ENCODE results near the gene SPATS2L. TPM values are rescaled to one million over a fixed set of nuclear protein-coding genes. Genes with fewer than 3 reads are reported as not detected.
A peak's percentile ranks its signal among the peaks of the same experiment; 100 is the strongest.

The SPATS2L gene
- total RNA-seq, 1 experiment from 2014 or later = 112 TPM

DNA sequence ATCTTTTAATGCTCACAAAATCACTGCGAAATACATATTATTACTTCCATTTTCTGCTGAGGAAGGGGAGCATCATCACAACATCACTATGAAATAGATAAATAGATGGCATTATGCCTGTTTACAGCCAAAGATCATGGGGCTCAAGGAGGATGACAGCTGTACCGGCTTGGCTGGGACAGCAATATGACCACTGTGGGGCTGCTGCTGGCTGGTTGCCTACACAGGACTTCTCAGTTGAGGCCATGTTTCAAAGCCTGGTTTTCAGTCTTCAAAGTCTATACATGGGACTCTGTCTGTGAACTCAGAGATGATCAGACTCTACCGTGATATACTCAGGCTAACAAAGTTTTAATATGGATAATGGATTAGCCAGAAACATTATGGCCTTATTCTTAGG, 58.7 kb downstream of the SPATS2L start:
- TF ChIP-seq KAT7 (CRISPR knock-in tag; IDR thresholded peaks at IDR 0.05; ENCODE audit: borderline replicate concordance) (no peak), ZNF396 (CRISPR knock-in tag; IDR thresholded peaks at IDR 0.05; ENCODE audit: borderline replicate concordance) (no peak)
- TF ChIP-seq, protein P1, sequence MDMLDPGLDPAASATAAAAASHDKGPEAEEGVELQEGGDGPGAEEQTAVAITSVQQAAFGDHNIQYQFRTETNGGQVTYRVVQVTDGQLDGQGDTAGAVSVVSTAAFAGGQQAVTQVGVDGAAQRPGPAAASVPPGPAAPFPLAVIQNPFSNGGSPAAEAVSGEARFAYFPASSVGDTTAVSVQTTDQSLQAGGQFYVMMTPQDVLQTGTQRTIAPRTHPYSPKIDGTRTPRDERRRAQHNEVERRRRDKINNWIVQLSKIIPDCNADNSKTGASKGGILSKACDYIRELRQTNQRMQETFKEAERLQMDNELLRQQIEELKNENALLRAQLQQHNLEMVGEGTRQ (CRISPR knock-in tag; IDR thresholded peaks at IDR 0.05) = no peak
- no peaks in the 10 kb centered on the region; the same call in 1 of the 2 replicates for H3K36me3 Mint-ChIP-seq
- no peak overlapping the region for H3K4me3 Mint-ChIP-seq
- DNase-seq (ENCODE audit: low spot score) (no peak), ATAC-seq (no peak)
- CTCF ChIA-PET = no interaction called here
- POLR2A ChIA-PET = no interaction called here
- H3K4me1 Mint-ChIP-seq = peaks cover 85% of the 10 kb centered on the region
- no peaks in the 10 kb centered on the region for H3K9me3 Mint-ChIP-seq
- peak overlapping the region; percentile 79; the same call in 1 of the 2 replicates for H3K27ac Mint-ChIP-seq
- no peaks in the 10 kb centered on the region for H3K27me3 Mint-ChIP-seq (ENCODE audit: low read depth)

DNA sequence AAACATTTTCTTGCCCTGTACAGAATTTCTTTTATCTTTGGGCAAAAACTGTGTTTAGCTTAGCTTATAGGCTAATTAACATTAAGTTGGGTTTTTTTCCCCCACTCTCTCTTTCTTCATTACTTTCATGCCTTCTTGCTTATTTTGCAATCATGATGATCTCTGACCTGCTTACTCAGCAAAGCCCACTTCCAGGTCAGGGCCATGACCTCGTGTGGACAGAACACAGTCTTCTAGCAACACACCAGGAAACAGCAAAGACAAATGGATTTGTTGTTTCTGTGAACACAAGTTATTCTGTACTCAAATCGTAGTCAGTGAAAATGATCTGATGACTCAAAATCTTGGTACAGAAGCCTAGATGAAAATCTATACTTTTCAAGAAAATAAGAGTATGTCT, 60.7 kb downstream of the SPATS2L start:
- POLR2A ChIA-PET = interaction anchor here (0.7 kb wide), 1 partner anchor 9 kb away, joined by 3 read pairs; no protein-coding TSS in a partner anchor
- no peak for DNase-seq (ENCODE audit: low spot score)
- Mint-ChIP-seq H3K4me3 (no peak overlapping the region), H3K27ac (peak overlapping the region; percentile 82), H3K9me3 (no peaks in the 10 kb centered on the region), H3K4me1 (peaks cover 78% of the 10 kb centered on the region), H3K27me3 (ENCODE audit: low read depth) (no peaks in the 10 kb centered on the region), H3K36me3 (peaks cover 11% of the 10 kb centered on the region)
- CTCF ChIA-PET = no interaction called here
- no peak for TF ChIP-seq GRHL2 (CRISPR knock-in tag; IDR thresholded peaks at IDR 0.05; ENCODE audit: insufficient replicate concordance, severe bottlenecking)
- TF ChIP-seq GABPB1 (CRISPR knock-in tag; IDR thresholded peaks at IDR 0.05) = peak; percentile 78; the same call in 1 of the 2 replicates
- no peak for ATAC-seq

DNA sequence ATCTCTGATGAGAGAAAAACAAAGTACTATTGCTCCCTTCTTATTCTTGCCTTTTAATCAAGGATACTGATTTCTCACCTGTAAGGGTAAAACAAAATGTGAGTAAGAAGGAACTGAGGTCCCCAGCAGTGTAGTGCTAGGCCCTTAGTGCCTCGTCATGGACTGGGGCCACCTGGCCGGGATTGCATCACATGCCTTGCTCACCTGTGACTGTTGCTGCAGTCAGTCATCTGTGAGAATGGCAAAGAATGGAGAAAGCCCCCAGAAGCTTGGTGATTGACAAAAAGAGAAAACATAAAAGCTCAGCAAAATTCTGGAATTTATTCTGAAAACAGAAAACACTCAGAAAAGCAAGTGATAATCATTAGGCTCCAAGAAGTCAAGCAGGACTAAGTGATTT, 63.4 kb downstream of the SPATS2L start:
- CTCF ChIA-PET = no interaction called here

DNA sequence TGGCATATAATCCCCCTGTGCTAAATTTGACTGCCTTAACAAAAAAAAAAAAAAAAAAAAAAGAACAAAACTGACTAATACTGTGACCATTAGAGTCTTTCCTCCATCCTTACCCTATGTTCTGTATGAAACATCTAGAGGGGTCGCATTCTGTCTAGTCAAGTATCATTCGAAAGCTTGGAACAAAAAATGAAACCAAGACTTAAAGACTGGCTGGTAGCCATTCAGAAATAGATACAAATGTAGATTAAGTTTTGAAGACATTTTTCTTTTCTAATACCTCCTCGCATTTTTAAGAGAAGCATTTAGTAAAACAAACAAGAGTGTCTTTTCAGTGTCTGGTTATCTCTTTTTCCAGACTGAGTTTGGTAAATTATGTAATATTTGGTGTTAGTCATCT, 66.7 kb downstream of the SPATS2L start:
- Mint-ChIP-seq H3K4me1 (peaks cover 74% of the 10 kb centered on the region), H3K27ac (no peak overlapping the region), H3K9me3 (no peaks in the 10 kb centered on the region), H3K27me3 (ENCODE audit: low read depth) (no peaks in the 10 kb centered on the region), H3K36me3 (peaks cover 14% of the 10 kb centered on the region), H3K4me3 (no peak overlapping the region)
- no peak for TF ChIP-seq RELA (CRISPR knock-in tag; IDR thresholded peaks at IDR 0.05; ENCODE audit: borderline replicate concordance)
- TF ChIP-seq, protein P2, sequence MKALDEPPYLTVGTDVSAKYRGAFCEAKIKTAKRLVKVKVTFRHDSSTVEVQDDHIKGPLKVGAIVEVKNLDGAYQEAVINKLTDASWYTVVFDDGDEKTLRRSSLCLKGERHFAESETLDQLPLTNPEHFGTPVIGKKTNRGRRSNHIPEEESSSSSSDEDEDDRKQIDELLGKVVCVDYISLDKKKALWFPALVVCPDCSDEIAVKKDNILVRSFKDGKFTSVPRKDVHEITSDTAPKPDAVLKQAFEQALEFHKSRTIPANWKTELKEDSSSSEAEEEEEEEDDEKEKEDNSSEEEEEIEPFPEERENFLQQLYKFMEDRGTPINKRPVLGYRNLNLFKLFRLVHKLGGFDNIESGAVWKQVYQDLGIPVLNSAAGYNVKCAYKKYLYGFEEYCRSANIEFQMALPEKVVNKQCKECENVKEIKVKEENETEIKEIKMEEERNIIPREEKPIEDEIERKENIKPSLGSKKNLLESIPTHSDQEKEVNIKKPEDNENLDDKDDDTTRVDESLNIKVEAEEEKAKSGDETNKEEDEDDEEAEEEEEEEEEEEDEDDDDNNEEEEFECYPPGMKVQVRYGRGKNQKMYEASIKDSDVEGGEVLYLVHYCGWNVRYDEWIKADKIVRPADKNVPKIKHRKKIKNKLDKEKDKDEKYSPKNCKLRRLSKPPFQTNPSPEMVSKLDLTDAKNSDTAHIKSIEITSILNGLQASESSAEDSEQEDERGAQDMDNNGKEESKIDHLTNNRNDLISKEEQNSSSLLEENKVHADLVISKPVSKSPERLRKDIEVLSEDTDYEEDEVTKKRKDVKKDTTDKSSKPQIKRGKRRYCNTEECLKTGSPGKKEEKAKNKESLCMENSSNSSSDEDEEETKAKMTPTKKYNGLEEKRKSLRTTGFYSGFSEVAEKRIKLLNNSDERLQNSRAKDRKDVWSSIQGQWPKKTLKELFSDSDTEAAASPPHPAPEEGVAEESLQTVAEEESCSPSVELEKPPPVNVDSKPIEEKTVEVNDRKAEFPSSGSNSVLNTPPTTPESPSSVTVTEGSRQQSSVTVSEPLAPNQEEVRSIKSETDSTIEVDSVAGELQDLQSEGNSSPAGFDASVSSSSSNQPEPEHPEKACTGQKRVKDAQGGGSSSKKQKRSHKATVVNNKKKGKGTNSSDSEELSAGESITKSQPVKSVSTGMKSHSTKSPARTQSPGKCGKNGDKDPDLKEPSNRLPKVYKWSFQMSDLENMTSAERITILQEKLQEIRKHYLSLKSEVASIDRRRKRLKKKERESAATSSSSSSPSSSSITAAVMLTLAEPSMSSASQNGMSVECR (CRISPR knock-in tag; IDR thresholded peaks at IDR 0.05; ENCODE audit: borderline replicate concordance) = no peak
- TF ChIP-seq, protein P3, sequence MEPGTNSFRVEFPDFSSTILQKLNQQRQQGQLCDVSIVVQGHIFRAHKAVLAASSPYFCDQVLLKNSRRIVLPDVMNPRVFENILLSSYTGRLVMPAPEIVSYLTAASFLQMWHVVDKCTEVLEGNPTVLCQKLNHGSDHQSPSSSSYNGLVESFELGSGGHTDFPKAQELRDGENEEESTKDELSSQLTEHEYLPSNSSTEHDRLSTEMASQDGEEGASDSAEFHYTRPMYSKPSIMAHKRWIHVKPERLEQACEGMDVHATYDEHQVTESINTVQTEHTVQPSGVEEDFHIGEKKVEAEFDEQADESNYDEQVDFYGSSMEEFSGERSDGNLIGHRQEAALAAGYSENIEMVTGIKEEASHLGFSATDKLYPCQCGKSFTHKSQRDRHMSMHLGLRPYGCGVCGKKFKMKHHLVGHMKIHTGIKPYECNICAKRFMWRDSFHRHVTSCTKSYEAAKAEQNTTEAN (CRISPR knock-in tag; IDR thresholded peaks at IDR 0.05) = no peak
- TF ChIP-seq, protein P4, sequence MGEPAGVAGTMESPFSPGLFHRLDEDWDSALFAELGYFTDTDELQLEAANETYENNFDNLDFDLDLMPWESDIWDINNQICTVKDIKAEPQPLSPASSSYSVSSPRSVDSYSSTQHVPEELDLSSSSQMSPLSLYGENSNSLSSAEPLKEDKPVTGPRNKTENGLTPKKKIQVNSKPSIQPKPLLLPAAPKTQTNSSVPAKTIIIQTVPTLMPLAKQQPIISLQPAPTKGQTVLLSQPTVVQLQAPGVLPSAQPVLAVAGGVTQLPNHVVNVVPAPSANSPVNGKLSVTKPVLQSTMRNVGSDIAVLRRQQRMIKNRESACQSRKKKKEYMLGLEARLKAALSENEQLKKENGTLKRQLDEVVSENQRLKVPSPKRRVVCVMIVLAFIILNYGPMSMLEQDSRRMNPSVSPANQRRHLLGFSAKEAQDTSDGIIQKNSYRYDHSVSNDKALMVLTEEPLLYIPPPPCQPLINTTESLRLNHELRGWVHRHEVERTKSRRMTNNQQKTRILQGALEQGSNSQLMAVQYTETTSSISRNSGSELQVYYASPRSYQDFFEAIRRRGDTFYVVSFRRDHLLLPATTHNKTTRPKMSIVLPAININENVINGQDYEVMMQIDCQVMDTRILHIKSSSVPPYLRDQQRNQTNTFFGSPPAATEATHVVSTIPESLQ (CRISPR knock-in tag; IDR thresholded peaks at IDR 0.05) = no peak
- TF ChIP-seq GABPB1 (CRISPR knock-in tag; IDR thresholded peaks at IDR 0.05) = no peak
- no peak for TF ChIP-seq ZNF423 (CRISPR knock-in tag; IDR thresholded peaks at IDR 0.05)
- TF ChIP-seq HMGA2 (CRISPR knock-in tag; IDR thresholded peaks at IDR 0.05) = no peak
- ChIA-PET POLR2A (no interaction called here), CTCF (no interaction called here)
- no peak for DNase-seq (ENCODE audit: low spot score)
- ATAC-seq = no peak

More for the DNA sequence above, 63.4 kb downstream of the SPATS2L start:
- TF ChIP-seq, protein P5, sequence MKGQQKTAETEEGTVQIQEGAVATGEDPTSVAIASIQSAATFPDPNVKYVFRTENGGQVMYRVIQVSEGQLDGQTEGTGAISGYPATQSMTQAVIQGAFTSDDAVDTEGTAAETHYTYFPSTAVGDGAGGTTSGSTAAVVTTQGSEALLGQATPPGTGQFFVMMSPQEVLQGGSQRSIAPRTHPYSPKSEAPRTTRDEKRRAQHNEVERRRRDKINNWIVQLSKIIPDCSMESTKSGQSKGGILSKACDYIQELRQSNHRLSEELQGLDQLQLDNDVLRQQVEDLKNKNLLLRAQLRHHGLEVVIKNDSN (CRISPR knock-in tag; IDR thresholded peaks at IDR 0.05) = peak; percentile 33; the same call in 1 of the 2 replicates
- TF ChIP-seq EMX1 (CRISPR knock-in tag; IDR thresholded peaks at IDR 0.05) (no peak), GABPB1 (CRISPR knock-in tag; IDR thresholded peaks at IDR 0.05) (peak; percentile 34; the same call in 1 of the 2 replicates)
- TF ChIP-seq, protein P6, sequence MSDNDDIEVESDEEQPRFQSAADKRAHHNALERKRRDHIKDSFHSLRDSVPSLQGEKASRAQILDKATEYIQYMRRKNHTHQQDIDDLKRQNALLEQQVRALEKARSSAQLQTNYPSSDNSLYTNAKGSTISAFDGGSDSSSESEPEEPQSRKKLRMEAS (CRISPR knock-in tag; IDR thresholded peaks at IDR 0.05) = peak; percentile 80
- TF ChIP-seq, protein P1 (CRISPR knock-in tag; IDR thresholded peaks at IDR 0.05) = 0 out of 2 replicates have a peak, but pooled peaks have one; percentile 37
- H3K27me3 Mint-ChIP-seq (ENCODE audit: low read depth) = no peaks in the 10 kb centered on the region
- DNase-seq (ENCODE audit: low spot score) (peak; percentile 31), ATAC-seq (no peak; the same call in 1 of the 2 replicates)
- peaks cover 69% of the 10 kb centered on the region for H3K4me1 Mint-ChIP-seq
- H3K27ac Mint-ChIP-seq = peak overlapping the region; percentile 36; the same call in 1 of the 2 replicates
- H3K9me3 Mint-ChIP-seq = no peaks in the 10 kb centered on the region
- H3K36me3 Mint-ChIP-seq = peaks cover 14% of the 10 kb centered on the region
- H3K4me3 Mint-ChIP-seq = no peak overlapping the region
- POLR2A ChIA-PET = no interaction called here
